GM12864 (cell line): Measurements from ENCODE around the gene GAS6.

ENCODE experiments used
- DNase-seq: peaks from one replicate; pipeline ENCODE4 v3.0.0-alpha.2; 2011; ENCODE audit warnings: low read depth
- H3K4me3 ChIP-seq: 2 replicates; pipeline ENCODE4 v1.5.1; 2011; ENCODE audit warnings: mild to moderate bottlenecking, low read depth, low read length, control low read depth
- TF ChIP-seq, protein P1 (sequence below): IDR thresholded peaks from 2 replicates; pipeline ENCODE4 v1.5.1; 2011; ENCODE audit warnings: low read depth, mild to moderate bottlenecking, moderate library complexity, low read length, control low read depth, inconsistent platforms; ENCODE audit errors: missing control alignments

The GAS6 gene

DNA sequence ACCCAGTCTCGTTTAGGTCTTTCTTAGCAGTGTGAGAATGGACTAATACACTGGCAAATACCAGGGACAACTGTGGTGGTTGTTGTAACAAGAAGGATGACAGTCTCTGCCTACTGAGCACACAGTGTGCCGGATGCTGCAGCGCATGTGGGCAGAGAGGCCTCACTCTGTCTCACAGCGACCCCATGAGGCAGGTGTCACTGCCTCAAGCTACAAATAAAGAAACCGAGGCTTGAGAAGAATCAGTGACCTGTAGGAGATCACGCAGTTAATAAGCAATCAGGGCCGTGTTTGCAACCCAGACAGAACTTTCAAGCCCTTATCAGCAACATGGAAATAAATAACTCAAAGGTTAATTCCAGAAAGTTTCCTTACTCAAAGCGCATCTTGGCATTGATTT lies 40.5 kb upstream of the GAS6 start:
- DNase-seq: no peak
- H3K4me3 ChIP-seq: no peak overlapping the region
- TF ChIP-seq, protein P1, sequence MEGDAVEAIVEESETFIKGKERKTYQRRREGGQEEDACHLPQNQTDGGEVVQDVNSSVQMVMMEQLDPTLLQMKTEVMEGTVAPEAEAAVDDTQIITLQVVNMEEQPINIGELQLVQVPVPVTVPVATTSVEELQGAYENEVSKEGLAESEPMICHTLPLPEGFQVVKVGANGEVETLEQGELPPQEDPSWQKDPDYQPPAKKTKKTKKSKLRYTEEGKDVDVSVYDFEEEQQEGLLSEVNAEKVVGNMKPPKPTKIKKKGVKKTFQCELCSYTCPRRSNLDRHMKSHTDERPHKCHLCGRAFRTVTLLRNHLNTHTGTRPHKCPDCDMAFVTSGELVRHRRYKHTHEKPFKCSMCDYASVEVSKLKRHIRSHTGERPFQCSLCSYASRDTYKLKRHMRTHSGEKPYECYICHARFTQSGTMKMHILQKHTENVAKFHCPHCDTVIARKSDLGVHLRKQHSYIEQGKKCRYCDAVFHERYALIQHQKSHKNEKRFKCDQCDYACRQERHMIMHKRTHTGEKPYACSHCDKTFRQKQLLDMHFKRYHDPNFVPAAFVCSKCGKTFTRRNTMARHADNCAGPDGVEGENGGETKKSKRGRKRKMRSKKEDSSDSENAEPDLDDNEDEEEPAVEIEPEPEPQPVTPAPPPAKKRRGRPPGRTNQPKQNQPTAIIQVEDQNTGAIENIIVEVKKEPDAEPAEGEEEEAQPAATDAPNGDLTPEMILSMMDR: peak; percentile 55

DNA sequence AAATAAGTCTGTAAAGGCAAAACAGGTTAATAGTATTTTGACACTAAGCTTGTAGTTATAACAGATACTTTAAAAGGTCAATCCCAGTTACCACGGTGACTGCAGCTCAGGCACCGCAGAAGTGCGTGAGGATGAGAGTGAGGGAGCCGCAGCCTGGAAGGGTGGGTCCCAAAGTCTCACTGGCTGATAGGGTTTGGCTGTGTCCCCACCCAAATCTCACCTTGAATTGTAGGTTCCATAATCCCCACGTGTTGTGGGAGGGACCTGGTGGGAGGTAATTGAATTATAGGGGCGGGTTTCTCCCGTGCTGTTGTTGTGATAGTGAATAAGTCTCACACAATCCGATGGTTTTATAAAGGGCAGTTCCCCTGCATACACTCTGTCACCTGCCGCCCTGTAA lies 40.0 kb upstream of the GAS6 start:
- DNase-seq: no peak
- H3K4me3 ChIP-seq: no peak overlapping the region
- TF ChIP-seq, protein P1: no peak

DNA sequence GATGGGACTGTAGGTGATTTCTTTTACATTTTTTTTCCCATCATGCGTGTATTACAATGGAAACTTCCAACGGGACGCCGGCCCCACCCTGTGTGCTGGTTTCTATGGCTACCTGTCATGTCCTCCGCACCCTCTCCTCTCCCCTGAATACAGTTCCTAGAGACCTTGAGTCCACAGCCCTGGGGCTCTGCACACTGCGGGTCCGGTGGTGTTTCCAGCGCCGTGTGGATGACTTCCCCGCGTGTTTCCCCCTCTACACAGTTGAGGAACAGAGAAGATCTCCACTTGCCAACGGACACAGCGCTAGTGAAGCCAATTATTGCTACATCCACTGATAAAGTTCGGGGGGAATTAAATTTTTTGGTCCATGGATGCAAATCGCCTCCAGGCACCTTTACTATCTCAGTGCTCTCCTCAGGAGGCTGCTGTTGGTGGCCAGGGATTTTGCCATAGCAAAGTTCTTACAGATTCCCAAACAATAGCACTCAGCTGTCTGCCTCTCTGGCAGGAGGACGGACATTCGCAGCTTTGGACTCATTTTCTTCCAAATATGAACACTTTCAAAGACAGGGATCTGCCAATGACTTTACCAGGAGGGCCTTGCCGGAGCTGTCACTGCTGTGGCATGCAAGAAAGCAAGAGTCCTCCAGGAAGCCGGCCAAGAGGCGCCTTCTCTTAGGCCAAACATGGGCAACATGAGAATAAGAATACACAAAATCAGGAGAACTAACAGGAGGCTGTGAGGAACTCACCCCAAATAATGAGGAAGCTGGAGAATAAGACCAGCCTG lies 39.3 kb upstream of the GAS6 start:
- DNase-seq: no peak
- no peak overlapping the region for H3K4me3 ChIP-seq
- TF ChIP-seq, protein P1: no peak

DNA sequence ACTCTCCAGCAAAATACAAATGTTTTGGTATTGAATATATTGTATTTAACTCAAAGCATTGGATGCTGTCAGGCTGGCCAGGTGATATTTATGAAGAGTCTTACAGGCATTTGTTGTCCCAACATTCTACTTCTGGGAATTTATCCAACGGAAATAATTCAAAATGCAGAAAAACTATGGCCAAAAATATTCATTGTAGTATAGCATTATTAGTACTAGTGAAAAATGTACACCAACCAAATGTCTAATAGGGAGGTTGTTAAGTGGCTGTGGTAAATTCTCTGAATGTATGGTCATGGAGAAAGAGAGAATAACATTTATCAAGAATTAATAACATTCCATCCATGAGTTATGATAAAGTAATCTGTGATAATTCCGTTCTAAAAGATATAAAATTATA lies 38.6 kb upstream of the GAS6 start:
- DNase-seq: no peak
- H3K4me3 ChIP-seq: no peak overlapping the region
- TF ChIP-seq, protein P1: no peak

DNA sequence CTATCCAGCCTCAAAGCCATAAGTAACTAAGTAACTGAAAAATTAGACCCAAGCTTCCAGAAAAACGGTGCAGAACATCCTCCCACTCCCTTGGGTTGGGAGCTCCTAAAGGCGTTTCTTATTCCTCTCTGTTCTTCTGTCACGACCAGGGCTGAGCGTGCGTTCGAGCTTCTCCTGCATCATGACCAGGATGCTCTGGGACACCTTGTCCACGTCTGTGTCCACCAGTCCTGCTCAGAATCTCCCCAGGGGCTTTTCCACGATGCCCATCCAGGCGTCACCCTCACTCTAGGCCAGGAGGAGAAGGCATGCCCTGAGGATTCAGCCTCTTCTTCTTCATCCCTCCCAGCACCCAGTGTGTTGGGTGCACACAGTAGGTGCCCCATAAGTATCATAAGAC lies 37.8 kb upstream of the GAS6 start:
- no peak for DNase-seq
- H3K4me3 ChIP-seq: no peak overlapping the region
- TF ChIP-seq, protein P1: no peak

DNA sequence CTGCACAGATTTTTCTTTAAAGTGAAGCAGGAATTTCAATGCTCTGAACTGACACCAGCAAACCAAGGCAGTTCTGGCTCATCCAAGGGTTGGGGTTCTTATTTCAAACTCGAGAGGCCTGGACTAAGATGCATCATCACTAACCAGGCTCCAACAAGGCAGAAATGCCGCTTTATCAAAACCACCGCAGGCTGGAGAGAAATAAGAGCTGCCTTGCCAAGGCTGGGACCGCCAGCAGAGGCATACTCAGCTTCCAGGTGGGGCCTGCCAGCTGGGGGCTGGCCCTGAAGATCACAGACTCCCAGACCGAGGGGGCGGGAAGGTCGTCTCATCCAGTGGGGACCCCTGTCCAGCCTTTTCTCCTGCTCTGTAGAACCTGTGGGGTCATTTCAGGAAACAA lies 37.4 kb upstream of the GAS6 start:
- TF ChIP-seq, protein P1: no peak
- no peak overlapping the region for H3K4me3 ChIP-seq
- no peak for DNase-seq

DNA sequence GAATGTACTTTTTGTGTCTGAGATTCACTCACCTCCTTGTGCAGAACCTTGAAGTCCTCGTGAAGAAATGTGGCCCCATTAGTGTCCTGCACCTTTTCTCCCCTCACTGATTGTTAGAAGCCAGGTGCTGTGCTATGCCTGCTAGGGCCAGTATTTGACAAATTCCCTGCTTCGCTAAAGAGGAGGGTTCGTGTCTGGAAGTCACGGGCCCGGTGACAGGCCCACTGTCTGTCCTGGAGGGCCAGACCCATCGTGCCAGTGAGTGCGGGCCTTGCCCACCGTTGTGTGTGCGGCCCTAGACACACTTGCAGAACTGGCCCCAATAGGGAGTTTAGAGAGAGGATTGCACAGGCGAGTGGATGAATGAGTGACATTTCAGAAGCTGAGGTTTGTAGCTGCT lies 36.8 kb upstream of the GAS6 start:
- TF ChIP-seq, protein P1: no peak
- DNase-seq: no peak
- H3K4me3 ChIP-seq: no peak overlapping the region
